Kidney (tissue), 14 donors: Measurements from ENCODE around the gene AKNAD1. TPM values are rescaled to one million over a fixed set of nuclear protein-coding genes. Genes with fewer than 3 reads are reported as not detected.

Experiments
- DNase-seq, 5 donors: peaks; one replicate each; pipeline ENCODE4 v3.0.0-alpha.2; 2013 to 2020
- FAIRE-seq: peaks from 2 replicates; lab custom pipeline; 2012; peaks lifted over from hg19 to GRCh38; lab: Jason Lieb, UNC
- H3K27ac ChIP-seq, 2 donors: one replicate each; pipeline ENCODE4 v1.7.0; 2013; ENCODE audit warnings: low read depth in 2 of 2, low read length in 2 of 2, inconsistent platforms in 1 of 2
- H3K27me3 ChIP-seq: one replicate; pipeline ENCODE4 v1.7.1; 2013; ENCODE audit warnings: low read length, inconsistent platforms; ENCODE audit not compliant: control insufficient read depth, insufficient read depth
- H3K36me3 ChIP-seq, 3 donors: one replicate each; pipeline versions ENCODE4 v1.7.0 to v1.7.1; 2013; ENCODE audit warnings: low read length in 3 of 3, control low read depth in 1 of 3, inconsistent platforms in 1 of 3; ENCODE audit not compliant: insufficient read depth in 3 of 3, control insufficient read depth in 2 of 3
- H3K4me1 ChIP-seq, 3 donors: one replicate each; pipeline versions ENCODE4 v1.7.0 to v1.7.1; 2013; ENCODE audit warnings: low read length in 3 of 3, inconsistent platforms in 1 of 3, low read depth in 1 of 3; ENCODE audit not compliant: control insufficient read depth in 2 of 3, insufficient read depth in 2 of 3
- H3K4me3 ChIP-seq, 3 donors: one replicate each; pipeline versions ENCODE4 v1.7.0 to v1.8.1; 2013; ENCODE audit warnings: low read length in 3 of 3, control low read depth in 1 of 3, inconsistent platforms in 1 of 3
- H3K9ac ChIP-seq, 3 donors: one replicate each; pipeline versions ENCODE4 v1.7.0 to v1.7.1; 2013; ENCODE audit warnings: low read length in 3 of 3, control low read depth in 1 of 3, inconsistent platforms in 1 of 3
- H3K9me3 ChIP-seq, 3 donors: one replicate each; pipeline versions ENCODE4 v1.7.0 to v1.7.1; 2013; ENCODE audit warnings: low read length in 3 of 3, control low read depth in 1 of 3, inconsistent platforms in 1 of 3; ENCODE audit not compliant: control insufficient read depth in 2 of 3, insufficient read depth in 1 of 3
- CTCF ChIP-seq: IDR thresholded peaks from 3 replicates; pipeline ENCODE4 v1.5.1; 2012; ENCODE audit warnings: mild to moderate bottlenecking, moderate library complexity, borderline replicate concordance; ENCODE audit not compliant: insufficient read depth; ENCODE audit errors: extremely low read depth
- intact Hi-C: fragments of 100-400 bp; cut with DNase I; formaldehyde crosslinking; loops from one replicate; pipeline ENCODE4 v1.11.1; 2022
- polyA plus RNA-seq: library from polyadenylated mRNA; stranded (reverse); fragments of 350-450 nt; fragmentation: Illumina TruSeq; extraction: RNeasy Lipid Tissue Mini Kit (QIAGEN cat#74804); gene quantifications from one replicate; pipeline ENCODE4 v1.2.3, GENCODE V29; 2014; ENCODE audit warnings: low read depth, low replicate concordance; ENCODE audit not compliant: insufficient read depth
- total RNA-seq: library from RNA; stranded (reverse); fragmentation: NEBNext Ultra II Directional; extraction: Animal tissue kit (Norgen Biotek cat#: 25700); gene quantifications from one replicate; pipeline ENCODE4 v1.2.1, GENCODE V29; 2021
- donor health status: control.
- donor health status: control.
- donor health status: control.
- donor health status: control.
- donor health status: control.
- donor health status: DM: yes; HTN: yes; CAD: no.
- donor health status: Normal renal cell carcinoma (clear cell type).

Gene AKNAD1
- total and polyA plus RNA-seq, 2 donors from 2014 or later: not detected

- no peak for FAIRE-seq
- H3K36me3 ChIP-seq: no peaks in the 10 kb centered on the region
- peak; percentile 88 for TF ChIP-seq CTCF
- no peak overlapping the region for H3K4me3 ChIP-seq
- DNase-seq: peak; percentile 60 to 91 (median 77)
- no peak overlapping the region for H3K9ac ChIP-seq
- intact Hi-C loops: loop anchor here (10.0 kb wide), 1 partner anchor 76 kb away; no protein-coding TSS in a partner anchor
- H3K27me3 ChIP-seq: no peaks in the 10 kb centered on the region
- H3K4me1 ChIP-seq: no peaks in the 10 kb centered on the region
- H3K27ac ChIP-seq: no peak overlapping the region
- H3K9me3 ChIP-seq: no peaks in the 10 kb centered on the region
Measured at GRCh38 chr1:108828074-108828961, 28.6 kb downstream of the AKNAD1 start.

GRCh38 chr1:108826081-108826635, 30.7 kb downstream of the AKNAD1 start:
- FAIRE-seq (no peak), DNase-seq (no peak)
- no peak overlapping the region for H3K4me3 ChIP-seq
- no peaks in the 10 kb centered on the region for H3K4me1 ChIP-seq
- intact Hi-C loops: loop anchor here (10.0 kb wide), 1 partner anchor 79 kb away; no protein-coding TSS in a partner anchor
- H3K36me3 ChIP-seq: no peaks in the 10 kb centered on the region
- H3K27ac ChIP-seq: no peak overlapping the region
- H3K27me3 ChIP-seq: no peaks in the 10 kb centered on the region
- H3K9me3 ChIP-seq: no peaks in the 10 kb centered on the region
- H3K9ac ChIP-seq: no peak overlapping the region
- TF ChIP-seq CTCF: no peak

DNA sequence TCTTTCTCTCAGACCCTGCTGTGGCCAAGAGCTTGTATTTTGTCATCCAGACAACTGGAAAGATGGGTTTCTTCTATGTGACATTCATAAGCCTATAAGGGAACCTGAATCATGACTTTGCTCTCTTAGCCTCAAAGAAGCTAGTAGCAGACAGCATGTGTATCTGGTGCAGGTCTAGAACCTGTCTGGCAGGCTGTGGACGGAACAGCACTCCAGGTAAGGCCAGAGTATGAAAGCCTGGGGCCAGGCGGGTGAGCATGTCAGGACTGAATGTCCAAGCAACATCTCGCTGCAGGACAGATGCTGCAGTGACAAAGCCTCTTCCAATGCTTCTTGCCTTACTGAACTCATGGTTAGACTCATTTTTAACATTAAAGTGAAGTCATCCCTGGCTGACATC, 32.8 kb downstream of the AKNAD1 start:
- no peak for TF ChIP-seq CTCF
- FAIRE-seq: no peak
- intact Hi-C loops: loop anchor here (10.0 kb wide), 1 partner anchor 81 kb away; no protein-coding TSS in a partner anchor

More for the DNA sequence above, 32.8 kb downstream of the AKNAD1 start:
- H3K4me1 ChIP-seq: no peaks in the 10 kb centered on the region
- DNase-seq: no peak
- H3K9ac ChIP-seq: no peak overlapping the region
- no peaks in the 10 kb centered on the region for H3K36me3 ChIP-seq
- no peaks in the 10 kb centered on the region for H3K27me3 ChIP-seq
- no peak overlapping the region for H3K27ac ChIP-seq
- H3K4me3 ChIP-seq: no peak overlapping the region
- H3K9me3 ChIP-seq: no peaks in the 10 kb centered on the region
